HG03045 (cell line): Measurements from ENCODE around the gene CD93.

Experiments used
- ATAC-seq: cut with Tn5 transposase; IDR thresholded peaks from one replicate; pipeline ENCODE4 v1.9.1; 2021; ENCODE audit warnings: mild to moderate bottlenecking, moderate library complexity; ENCODE audit not compliant: unreplicated experiment

The CD93 gene

GRCh38 chr20:23120936-23121750, 35.0 kb upstream of the CD93 start:
- no peak for ATAC-seq

- no peak for ATAC-seq
These were observed 34.1 kb upstream of the CD93 start for GRCh38 chr20:23120261-23120660.

- no peak for ATAC-seq
These were observed 33.5 kb upstream of the CD93 start for GRCh38 chr20:23119456-23120216.

- no peak for ATAC-seq
These were observed 32.6 kb upstream of the CD93 start for GRCh38 chr20:23118766-23119165.

GRCh38 chr20:23118144-23118543, 32.0 kb upstream of the CD93 start:
- no peak for ATAC-seq

GRCh38 chr20:23117738-23118137, 31.6 kb upstream of the CD93 start:
- no peak for ATAC-seq

- ATAC-seq, result no peak
These were observed 30.4 kb upstream of the CD93 start for GRCh38 chr20:23116311-23117089.

GRCh38 chr20:23115822-23116221, 29.7 kb upstream of the CD93 start:
- no peak for ATAC-seq

- ATAC-seq, result no peak
These were observed 28.4 kb upstream of the CD93 start for GRCh38 chr20:23114448-23115082.

GRCh38 chr20:23114018-23114417, 27.9 kb upstream of the CD93 start:
- no peak for ATAC-seq

GRCh38 chr20:23112595-23112994, 26.5 kb upstream of the CD93 start:
- no peak for ATAC-seq

GRCh38 chr20:23111944-23112342, 25.8 kb upstream of the CD93 start:
- ATAC-seq, result no peak

- ATAC-seq, result no peak
These were observed 25.3 kb upstream of the CD93 start for GRCh38 chr20:23111307-23111943.

GRCh38 chr20:23108871-23109270, 22.7 kb upstream of the CD93 start:
- ATAC-seq, result no peak

GRCh38 chr20:23107466-23107865, 21.3 kb upstream of the CD93 start:
- ATAC-seq, result no peak

GRCh38 chr20:23106271-23106851, 20.2 kb upstream of the CD93 start:
- ATAC-seq, result no peak

GRCh38 chr20:23105193-23105592, 19.1 kb upstream of the CD93 start:
- no peak for ATAC-seq

- ATAC-seq, result no peak
These were observed 17.3 kb upstream of the CD93 start for GRCh38 chr20:23103284-23104018.

GRCh38 chr20:23101696-23102406, 15.7 kb upstream of the CD93 start:
- ATAC-seq, result no peak
